OCI-LY3 (cell line): ENCODE measurements around the gene HOXD12.

Experiments used
- H2AFZ ChIP-seq: fragments of 200-600, 300-600 bp; shearing (Covaris generic); 2 replicates; pipeline ENCODE4 v1.6.0; 2014; ENCODE audit warnings: antibody characterized with exemption, low read depth, low read length
- H3K27ac ChIP-seq: fragments of 200-600, 300-600 bp; sonication (generic); 2 replicates; pipeline ENCODE4 v1.5.1; 2014; ENCODE audit warnings: mild to moderate bottlenecking, low read length, moderate library complexity, mixed read lengths
- H3K27me3 ChIP-seq: fragments of 200-600, 300-600 bp; sonication (generic); 2 replicates; pipeline ENCODE4 v1.6.1; 2014; ENCODE audit warnings: low read depth, low read length, mixed read lengths
- H3K36me3 ChIP-seq: fragments of 200-600, 300-600 bp; sonication (generic); replicated peaks from 2 replicates; pipeline ENCODE3; 2014; ENCODE audit warnings: low read depth, low read length, mixed read lengths
- H3K4me1 ChIP-seq: fragments of 300-600, 200-600 bp; sonication (generic); 2 replicates; pipeline ENCODE4 v1.6.1; 2014; ENCODE audit warnings: low read length, mixed read lengths
- H3K4me2 ChIP-seq: fragments of 200-600, 300-600 bp; sonication (generic); 2 replicates; pipeline ENCODE4 v1.6.1; 2014; ENCODE audit warnings: low read length, mixed read lengths
- H3K4me3 ChIP-seq: fragments of 300-600, 200-600 bp; sonication (generic); 2 replicates; pipeline ENCODE4 v1.5.1; 2014; ENCODE audit warnings: antibody characterized with exemption, mild to moderate bottlenecking, low read length, moderate library complexity
- H3K79me2 ChIP-seq: fragments of 300-600, 200-600 bp; shearing (Covaris generic); 2 replicates; pipeline ENCODE4 v1.6.1; 2014; ENCODE audit warnings: mild to moderate bottlenecking, low read length, mixed read lengths
- H3K9ac ChIP-seq: fragments of 300-600, 200-600 bp; shearing (Covaris generic); 2 replicates; pipeline ENCODE4 v1.6.0; 2014; ENCODE audit warnings: mild to moderate bottlenecking, low read length, moderate library complexity
- H3K9me3 ChIP-seq: fragments of 200-600, 300-600 bp; shearing (Covaris generic); 2 replicates; pipeline ENCODE4 v1.6.1; 2014; ENCODE audit warnings: low read length, mixed read lengths; ENCODE audit not compliant: insufficient read depth
- H4K20me1 ChIP-seq: fragments of 200-600, 300-600 bp; sonication (generic); 2 replicates; pipeline ENCODE4 v1.6.1; 2016; ENCODE audit warnings: low read length, mixed read lengths; ENCODE audit not compliant: insufficient read depth
- EZH2phosphoT487 ChIP-seq: fragments of 200-600 bp; shearing (Covaris generic); IDR thresholded peaks from 2 replicates; pipeline ENCODE4 v1.6.1; 2018; ENCODE audit warnings: antibody characterized with exemption, mixed run types, low read depth
- TF ChIP-seq, protein P1 (sequence below): fragments of 200-600, 300-600 bp; sonication (generic); IDR thresholded peaks from 2 replicates; pipeline ENCODE4 v1.5.1; 2014; ENCODE audit warnings: antibody characterized with exemption, low read length, low read depth

The HOXD12 gene

DNA sequence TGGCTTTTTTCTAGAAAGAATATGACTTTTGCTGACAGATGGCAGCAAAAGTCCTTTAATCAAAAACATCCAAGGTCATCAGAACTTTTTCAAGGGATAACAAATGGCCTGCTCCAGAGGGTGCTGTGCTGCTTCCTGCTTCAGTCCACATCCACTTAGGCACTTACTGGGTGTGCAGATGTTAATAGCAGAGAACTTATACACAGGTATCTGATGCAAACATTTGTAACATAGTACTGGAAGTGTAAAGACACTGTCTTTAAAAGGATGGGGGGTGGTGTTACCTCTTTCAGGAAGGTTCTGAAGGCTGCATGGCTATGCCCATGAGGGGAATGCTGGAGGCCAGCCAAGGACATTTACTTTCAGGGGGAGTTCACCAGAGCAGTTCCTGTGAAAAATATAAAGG is 35.4 kb downstream of the HOXD12 start:
- H3K9ac ChIP-seq, result no peak overlapping the region
- no peaks in the 10 kb centered on the region for H3K27me3 ChIP-seq
- no peak overlapping the region for H3K4me2 ChIP-seq
- no peak overlapping the region for H3K27ac ChIP-seq
- no peaks in the 10 kb centered on the region for H3K36me3 ChIP-seq
- no peak overlapping the region for H3K4me3 ChIP-seq
- no peaks in the 10 kb centered on the region for H3K4me1 ChIP-seq
- H3K9me3 ChIP-seq, result no peaks in the 10 kb centered on the region
- H3K79me2 ChIP-seq, result no peaks in the 10 kb centered on the region
- H2AFZ ChIP-seq, result no peak overlapping the region
- TF ChIP-seq, protein P1, sequence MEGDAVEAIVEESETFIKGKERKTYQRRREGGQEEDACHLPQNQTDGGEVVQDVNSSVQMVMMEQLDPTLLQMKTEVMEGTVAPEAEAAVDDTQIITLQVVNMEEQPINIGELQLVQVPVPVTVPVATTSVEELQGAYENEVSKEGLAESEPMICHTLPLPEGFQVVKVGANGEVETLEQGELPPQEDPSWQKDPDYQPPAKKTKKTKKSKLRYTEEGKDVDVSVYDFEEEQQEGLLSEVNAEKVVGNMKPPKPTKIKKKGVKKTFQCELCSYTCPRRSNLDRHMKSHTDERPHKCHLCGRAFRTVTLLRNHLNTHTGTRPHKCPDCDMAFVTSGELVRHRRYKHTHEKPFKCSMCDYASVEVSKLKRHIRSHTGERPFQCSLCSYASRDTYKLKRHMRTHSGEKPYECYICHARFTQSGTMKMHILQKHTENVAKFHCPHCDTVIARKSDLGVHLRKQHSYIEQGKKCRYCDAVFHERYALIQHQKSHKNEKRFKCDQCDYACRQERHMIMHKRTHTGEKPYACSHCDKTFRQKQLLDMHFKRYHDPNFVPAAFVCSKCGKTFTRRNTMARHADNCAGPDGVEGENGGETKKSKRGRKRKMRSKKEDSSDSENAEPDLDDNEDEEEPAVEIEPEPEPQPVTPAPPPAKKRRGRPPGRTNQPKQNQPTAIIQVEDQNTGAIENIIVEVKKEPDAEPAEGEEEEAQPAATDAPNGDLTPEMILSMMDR, result no peak; the same call in 1 of the 2 replicates
- TF ChIP-seq EZH2phosphoT487, result no peak
- no peaks in the 10 kb centered on the region for H4K20me1 ChIP-seq

DNA sequence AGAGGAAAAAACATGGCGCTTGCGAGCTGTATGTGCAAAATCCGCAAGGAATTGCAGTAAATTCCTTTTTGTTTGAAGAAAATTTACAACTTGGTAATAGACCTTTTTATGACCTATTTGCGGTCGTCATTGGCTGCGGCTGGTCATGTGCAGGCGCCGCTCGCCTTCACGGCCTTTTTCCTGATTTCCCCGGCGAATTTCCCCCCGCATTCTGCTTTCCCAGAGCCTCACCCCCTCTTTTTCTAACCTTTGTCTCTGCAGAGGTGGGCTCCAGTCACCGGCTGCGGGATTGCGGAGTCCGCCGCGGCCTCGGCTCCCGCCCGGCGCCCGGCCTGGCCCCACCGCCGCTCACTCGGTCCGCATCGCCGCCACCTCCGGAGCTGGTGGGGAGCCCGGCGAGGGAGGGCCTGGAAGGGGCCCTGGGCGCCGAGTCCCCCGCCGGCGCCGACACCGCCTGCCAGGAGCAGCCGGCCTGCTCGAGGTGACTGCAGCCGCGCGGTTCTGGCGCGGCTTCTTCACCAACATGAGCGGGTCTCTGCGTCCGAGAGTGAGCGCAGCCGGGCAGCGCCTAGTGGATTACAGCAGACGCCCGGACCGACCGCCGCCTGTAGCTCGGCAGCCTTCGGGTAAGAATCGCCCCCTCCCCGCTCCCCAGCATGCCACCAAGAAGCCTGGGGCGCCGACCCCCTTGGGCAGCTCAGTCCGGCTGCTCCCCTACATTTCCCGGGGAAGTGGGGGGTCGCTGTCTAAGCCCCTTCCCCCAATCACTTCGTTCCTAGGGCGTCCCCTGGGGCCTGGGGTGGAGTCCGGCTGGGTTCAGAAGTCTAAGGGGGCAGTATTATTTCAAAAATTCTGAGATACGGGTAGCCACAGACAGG is 37.0 kb downstream of the HOXD12 start:
- TF ChIP-seq, protein P1, result no peak
- TF ChIP-seq EZH2phosphoT487, result no peak
- no peaks in the 10 kb centered on the region for H3K79me2 ChIP-seq
- H4K20me1 ChIP-seq, result no peaks in the 10 kb centered on the region
- H3K4me1 ChIP-seq, result 0 out of 2 replicates have a peak, but pooled peaks cover 5% of the 10 kb centered on the region
- H3K9ac ChIP-seq, result no peak overlapping the region
- H3K36me3 ChIP-seq, result no peaks in the 10 kb centered on the region
- H3K27ac ChIP-seq, result no peak overlapping the region
- H3K9me3 ChIP-seq, result no peaks in the 10 kb centered on the region
- H3K4me3 ChIP-seq, result no peak overlapping the region
- no peaks in the 10 kb centered on the region for H3K27me3 ChIP-seq
- no peak overlapping the region for H2AFZ ChIP-seq
- H3K4me2 ChIP-seq, result no peak overlapping the region

DNA sequence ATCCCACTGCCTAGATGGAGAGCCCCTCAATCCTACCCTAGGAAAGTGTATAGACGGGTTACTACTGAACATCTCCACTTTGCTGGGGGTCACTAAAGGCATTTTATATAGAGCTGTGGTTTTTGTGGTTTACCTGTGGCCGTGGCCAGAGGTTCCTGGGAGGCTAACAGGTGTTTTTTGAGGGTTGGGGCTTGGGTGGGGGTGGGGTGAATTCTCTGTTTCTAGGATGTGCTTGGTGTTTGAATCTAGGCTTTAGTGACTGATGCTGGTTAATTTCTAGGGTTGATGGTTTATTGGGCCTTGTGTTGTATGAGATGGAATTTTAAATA is 37.6 kb downstream of the HOXD12 start:
- Histone ChIP-seq H3K4me3 (no peak overlapping the region), H4K20me1 (no peaks in the 10 kb centered on the region), H2AFZ (no peak overlapping the region), H3K27me3 (no peaks in the 10 kb centered on the region), H3K27ac (no peak overlapping the region), H3K79me2 (no peaks in the 10 kb centered on the region), H3K4me2 (no peak overlapping the region), H3K36me3 (no peaks in the 10 kb centered on the region), H3K9ac (no peak overlapping the region), H3K9me3 (no peaks in the 10 kb centered on the region), H3K4me1 (0 out of 2 replicates have a peak, but pooled peaks cover 5% of the 10 kb centered on the region)
- TF ChIP-seq, protein P1, result no peak
- TF ChIP-seq EZH2phosphoT487, result no peak

DNA sequence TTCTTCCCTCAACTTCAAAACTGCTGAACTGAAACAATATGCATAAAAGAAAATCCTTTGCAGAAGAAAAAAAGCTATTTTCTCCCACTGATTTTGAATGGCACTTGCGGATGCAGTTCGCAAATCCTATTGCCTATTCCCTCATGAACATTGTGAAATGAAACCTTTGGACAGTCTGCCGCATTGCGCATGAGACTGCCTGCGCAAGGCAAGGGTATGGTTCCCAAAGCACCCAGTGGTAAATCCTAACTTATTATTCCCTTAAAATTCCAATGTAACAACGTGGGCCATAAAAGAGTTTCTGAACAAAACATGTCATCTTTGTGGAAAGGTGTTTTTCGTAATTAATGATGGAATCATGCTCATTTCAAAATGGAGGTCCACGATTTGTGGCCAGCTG is 38.3 kb downstream of the HOXD12 start:
- Histone ChIP-seq H3K27me3 (no peaks in the 10 kb centered on the region), H3K9ac (no peak overlapping the region), H3K36me3 (no peaks in the 10 kb centered on the region), H3K4me3 (no peak overlapping the region), H3K4me2 (no peak overlapping the region), H3K4me1 (0 out of 2 replicates have a peak, but pooled peaks cover 5% of the 10 kb centered on the region), H3K27ac (no peak overlapping the region), H4K20me1 (no peaks in the 10 kb centered on the region), H3K79me2 (no peaks in the 10 kb centered on the region), H2AFZ (no peak overlapping the region), H3K9me3 (no peaks in the 10 kb centered on the region)
- TF ChIP-seq, protein P1, result no peak
- TF ChIP-seq EZH2phosphoT487, result no peak
